Measurements from ENCODE around the gene RGS7.

DNA sequence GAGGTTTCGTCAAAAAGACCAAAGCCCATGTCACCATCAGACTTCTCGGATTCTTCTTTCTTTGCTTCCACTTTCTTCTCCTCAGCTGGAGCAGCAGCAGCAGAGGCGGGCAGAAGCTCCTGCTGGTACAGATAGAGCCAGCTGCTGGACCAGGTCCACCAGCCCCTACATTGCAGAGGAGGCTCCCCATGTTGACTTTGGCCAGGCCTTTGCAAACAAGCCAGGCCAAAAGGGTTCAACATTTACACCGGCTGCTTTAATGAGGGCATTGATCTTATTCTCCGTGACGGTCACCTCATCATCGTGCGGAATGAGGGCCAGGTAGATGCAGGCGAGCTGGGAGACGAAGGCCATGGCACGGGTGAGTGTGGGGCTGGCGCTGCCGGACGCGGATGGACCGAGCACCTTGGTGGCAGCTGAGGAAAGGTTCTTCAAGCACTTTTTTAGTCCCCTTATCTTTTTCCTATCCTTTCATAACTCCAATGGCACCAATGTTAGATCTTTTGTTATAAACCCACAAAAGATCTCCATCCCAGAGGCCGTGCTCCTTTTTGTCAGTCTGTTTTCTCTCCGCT lies 358.5 kb downstream of the RGS7 start:
- TF ChIP-seq RFX5 (IDR thresholded peaks at IDR 0.05) (no peak), SMC3 (IDR thresholded peaks at IDR 0.05) (no peak)
